Middle frontal gyrus (tissue), 1 donor: ENCODE results near the gene CD5L.

ENCODE experiments used
- DNase-seq: peaks from one replicate; pipeline ENCODE4 v3.0.0-alpha.2; 2015; ENCODE audit warnings: low spot score; ENCODE audit errors: extremely low spot score

CD5L gene

GRCh38 chr1:157841708-157842107, at the start of gene CD5L:
CD5L (minus strand) TSS chr1:157841808; CDS start chr1:157841701, 107 bp downstream.
- no peak for DNase-seq

- DNase-seq = no peak
Measured at GRCh38 chr1:157882580-157882979, 41.0 kb upstream of the CD5L start.

DNA sequence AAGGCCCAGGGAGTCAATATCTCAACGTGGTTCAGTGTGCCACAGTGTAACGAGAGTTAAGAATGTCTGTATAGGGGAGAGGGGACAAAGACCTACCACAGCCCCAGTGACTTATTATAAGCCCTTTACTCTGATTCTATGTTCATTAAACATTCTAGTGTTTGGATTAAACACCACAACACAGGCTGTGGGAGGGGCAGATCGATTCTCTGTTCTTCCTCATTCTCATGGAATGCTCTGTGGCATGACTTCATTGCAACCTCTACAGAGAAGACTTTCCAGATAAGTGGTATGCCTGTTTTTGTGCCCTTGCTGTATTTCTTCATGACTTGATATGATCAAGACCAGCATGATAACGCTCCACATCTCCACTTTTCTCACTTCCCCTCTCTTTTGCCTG, 39.0 kb upstream of the CD5L start:
- DNase-seq = no peak

GRCh38 chr1:157878059-157878458, 36.5 kb upstream of the CD5L start:
- DNase-seq = no peak

DNA sequence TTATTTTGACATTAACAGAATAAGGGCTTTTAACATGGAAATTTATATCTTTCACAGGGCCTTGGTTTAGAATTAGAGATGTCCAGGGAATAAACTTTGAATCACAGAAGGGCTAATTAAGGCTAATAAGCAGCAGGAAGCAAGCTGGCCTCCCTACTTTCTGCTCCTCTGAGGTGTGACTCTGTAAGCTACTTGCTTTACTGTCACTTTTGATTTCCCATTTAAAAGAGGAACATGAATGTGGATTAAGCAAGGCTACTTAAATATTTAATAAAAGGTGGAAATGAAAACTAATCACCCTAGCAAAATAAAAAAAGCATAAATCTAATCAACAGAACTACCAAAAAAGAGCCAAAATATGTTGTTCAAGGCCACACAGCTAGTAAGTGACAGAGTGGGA, 28.9 kb upstream of the CD5L start:
- DNase-seq = no peak

DNA sequence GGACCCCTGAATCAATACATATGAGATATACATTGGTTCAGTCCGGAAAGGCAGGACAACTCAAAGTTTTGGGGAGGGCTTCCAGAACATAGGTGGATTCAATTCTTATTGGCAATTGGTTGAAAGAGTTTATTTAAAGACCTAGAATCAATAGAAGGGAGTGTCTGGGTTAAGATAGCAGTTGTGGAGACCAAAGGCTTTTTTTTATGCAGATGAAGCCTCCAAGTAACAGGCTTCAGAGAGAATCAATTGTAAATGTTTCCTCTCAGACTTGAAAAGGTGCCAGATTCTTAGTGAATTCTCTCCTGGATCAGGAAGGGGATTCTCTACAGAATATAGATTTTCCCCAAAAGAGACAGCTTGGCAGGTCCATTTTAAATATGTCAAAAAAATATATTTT, 27.0 kb upstream of the CD5L start:
- no peak for DNase-seq

DNA sequence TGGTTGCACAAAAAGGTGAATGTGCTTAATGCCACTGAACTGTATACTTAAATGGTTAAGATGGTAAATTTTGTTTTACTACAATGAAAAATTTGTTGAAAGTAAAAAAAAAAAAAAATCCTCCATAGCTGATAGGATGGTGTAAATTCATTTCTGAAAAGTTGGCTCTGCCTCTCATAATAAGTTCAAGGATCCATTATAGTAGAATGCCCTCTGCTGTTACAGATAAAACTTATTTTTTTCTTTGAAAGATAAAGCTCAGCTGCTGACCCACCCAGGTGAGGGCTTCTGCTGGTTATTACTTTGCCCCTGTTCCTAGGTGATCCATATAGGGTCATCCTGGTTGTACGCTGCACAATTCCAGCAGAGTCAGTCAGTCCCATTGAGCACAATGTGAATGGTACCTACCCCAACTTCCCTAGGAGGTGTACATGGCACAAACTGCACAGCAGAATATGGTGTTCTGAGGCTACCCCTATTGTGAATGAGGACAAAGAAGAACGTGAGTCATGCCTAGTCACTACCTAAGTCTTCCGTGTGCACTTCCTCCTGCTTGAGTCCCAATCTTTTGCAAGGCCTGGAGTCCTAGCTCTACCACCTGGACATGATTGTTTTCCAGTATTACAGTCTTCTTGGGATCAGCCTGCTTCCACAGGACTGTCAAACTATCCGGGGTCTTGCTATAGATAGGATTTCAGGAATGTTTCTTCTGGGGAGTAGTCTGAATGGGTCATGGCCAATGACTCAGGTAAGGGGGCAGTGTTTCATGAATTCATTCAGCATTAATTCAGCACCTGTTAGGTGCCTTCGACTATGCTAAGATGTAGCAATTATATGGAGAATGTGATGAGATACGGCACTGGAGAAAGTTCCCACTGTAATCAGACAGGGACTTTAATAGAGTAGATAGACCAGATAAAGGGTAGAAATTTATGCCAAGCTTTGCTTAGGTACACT, 20.8 kb upstream of the CD5L start:
- no peak for DNase-seq

DNA sequence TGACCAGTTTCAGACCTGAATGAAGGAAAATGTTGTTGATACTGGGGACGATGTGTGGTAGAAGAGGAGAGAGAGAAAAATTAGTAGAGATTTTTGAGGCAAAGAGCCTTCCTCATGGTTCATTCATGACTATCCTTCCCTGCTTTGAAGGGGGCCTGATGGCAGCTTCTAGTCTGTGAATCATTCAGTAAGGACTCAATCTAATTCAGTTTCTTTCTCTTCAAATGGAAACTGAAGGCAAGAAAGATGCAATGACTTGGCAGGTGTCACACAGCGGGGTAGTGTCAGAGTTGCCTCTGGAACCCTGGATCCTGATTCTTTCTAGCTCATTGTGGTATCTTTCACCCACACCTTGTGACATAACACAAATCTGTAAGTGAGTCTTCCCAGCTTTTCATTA, 14.9 kb upstream of the CD5L start:
- no peak for DNase-seq

DNA sequence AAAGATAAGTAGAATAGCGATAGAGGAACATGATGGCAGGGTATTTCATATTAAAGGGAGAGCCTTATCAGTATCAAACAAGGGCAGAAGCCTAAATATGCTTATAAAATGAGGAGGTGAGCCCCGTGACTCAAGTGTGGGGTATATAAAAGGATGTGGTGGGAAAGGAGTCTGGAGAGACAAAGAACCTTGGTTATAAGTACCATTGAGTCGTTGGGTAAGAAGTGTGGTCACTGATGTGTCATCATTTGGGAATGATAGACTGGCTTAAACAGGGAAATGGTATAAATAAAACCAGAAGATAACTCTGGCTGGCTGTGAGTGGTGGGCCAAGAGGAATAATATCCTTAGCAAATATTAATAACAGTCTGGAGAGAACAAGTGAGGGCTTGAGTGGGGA, 10.9 kb upstream of the CD5L start:
- DNase-seq = no peak

DNA sequence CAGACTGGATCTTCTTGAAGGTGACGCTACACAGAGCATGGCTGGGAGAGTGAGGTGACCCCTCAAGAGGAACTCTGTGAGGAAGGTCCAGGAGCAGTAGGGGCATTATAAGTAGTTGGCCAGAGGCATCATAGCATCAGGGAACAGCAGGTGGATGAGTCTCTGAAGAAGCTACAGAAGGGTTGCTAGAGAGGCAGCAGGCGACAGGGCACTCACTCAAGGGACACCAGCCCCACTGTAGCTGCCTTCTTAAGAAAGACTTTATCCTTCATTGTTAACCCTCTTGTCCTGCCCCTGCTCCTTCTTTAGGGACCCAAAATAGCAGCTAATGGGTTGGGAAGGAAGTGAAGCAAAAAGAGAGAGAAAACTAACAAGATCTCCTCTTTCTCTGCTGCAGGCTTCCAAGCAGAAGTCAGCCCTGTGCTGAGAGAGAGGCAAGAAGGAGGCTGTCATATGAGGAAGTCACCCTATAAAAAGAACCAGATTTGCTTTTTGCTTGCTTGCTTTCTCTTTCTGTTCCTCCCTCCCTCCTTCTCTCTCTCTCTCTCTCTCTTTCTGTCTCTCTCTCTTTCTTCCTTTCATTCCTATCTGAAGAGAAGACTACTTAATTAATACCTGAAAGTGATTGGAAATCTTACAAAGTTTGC, 7.7 kb upstream of the CD5L start:
- DNase-seq = no peak

GRCh38 chr1:157844089-157844830, 2.7 kb upstream of the CD5L start:
- DNase-seq = no peak

GRCh38 chr1:157842939-157843338, 1.3 kb upstream of the CD5L start:
- no peak for DNase-seq

DNA sequence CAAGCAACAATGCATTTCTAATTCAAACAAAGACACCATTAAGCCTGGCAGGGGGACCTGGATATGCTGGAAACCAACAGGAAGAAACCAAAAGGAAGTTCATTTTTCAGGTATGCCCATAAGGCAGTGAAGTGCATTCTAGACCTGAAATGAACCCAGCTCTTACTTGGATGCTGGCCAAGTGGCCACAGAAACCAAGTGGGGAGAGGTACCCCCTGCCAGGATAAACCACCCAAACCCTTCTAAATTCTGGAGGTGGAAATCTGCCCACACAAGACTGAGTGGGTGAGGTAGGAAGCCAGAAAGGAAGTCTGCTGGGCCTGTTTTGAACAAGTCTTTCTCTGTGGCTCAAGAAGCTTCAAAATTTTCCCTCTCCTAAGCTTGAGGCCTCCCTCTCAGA, 2.6 kb downstream of the CD5L start:
- no peak for DNase-seq

GRCh38 chr1:157834430-157834829, 7.2 kb downstream of the CD5L start:
- no peak for DNase-seq

DNA sequence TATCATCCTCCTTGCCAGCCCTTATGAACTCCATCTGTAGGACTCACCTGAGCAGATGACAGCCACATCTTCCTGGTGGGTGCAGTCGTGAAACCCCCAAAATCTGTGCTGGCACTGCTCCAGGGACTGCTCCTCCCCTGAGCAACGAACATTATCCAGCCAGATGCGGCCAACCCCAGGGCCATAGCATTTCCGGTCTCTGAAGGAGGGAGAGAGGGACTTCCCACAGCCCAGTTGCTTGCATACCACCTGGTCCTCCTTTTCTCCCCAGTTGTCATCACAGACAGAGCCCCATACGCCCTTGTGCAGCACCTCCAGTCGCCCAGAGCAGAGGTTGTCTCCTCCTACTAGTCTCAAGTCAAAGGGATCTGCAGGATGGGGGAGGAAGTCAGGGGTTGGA, 8.5 kb downstream of the CD5L start:
- DNase-seq = no peak

DNA sequence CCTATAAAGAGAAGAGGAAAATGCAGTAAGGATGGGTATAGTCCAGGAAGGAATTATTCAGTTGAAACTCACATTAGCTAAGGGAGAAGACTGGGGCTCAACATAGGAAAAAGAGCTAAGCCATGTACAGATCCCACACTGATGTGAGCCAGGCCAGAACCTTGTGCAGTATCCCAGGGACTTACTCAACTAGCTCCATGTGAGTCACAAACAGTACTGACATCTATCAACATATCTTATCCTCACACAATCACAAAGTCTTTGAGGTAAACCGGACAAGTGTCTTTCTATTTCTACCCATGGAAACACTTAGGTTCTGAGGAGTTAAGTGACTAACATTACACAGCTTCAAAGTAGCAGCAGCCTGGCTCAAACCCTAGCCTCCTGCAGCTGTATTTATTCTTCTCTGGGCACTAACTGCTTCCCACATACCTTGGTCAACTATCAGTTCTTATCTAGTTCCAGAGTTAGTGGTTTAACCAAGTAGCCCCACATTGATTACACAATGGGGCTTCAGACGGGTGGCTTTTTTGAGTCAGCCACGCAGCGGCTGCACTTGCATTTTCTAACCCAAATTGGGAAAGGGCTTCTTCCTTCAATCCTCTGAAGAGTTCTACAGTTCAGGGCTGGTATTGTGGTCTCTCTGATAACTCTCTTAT, 9.5 kb downstream of the CD5L start:
- no peak for DNase-seq

GRCh38 chr1:157830887-157831286, 10.7 kb downstream of the CD5L start:
- DNase-seq = no peak

DNA sequence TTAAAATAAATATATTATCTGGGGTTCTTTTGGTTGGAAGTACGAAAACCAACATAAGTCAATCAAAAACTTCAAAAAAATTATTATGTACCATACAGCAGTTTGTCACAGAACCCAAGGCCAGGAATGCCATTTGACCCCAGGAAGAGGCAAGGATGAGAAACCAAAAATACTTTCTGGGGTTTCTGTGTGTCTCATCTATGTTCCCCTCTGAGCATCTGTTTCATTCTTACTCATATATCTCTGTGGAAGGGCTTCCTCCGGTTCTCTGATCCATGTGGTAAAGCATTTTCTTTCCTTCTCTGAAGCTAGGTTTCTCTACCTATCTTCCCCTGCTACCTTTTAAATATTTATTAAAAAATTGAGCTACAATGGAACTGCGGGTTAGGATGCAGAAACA, 11.9 kb downstream of the CD5L start:
- no peak for DNase-seq

DNA sequence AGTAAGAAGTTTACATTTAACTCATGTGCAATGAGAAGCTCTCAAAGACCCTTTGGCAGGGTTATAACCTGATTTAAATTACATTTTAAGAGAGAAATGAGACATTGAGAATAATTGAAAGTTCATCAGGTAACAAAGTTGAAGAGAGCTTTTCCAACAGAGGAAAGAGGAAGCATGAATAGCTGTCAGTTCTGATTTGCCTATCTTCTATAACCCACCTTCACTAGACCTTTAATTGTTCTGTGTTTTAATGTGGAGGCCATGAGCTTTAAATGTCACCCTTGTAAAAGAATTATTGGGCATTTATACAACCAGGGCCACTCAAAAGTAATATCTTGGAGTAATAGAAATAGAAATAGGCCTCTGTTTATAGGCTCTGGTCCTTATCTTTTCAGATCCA, 12.4 kb downstream of the CD5L start:
- no peak for DNase-seq

DNA sequence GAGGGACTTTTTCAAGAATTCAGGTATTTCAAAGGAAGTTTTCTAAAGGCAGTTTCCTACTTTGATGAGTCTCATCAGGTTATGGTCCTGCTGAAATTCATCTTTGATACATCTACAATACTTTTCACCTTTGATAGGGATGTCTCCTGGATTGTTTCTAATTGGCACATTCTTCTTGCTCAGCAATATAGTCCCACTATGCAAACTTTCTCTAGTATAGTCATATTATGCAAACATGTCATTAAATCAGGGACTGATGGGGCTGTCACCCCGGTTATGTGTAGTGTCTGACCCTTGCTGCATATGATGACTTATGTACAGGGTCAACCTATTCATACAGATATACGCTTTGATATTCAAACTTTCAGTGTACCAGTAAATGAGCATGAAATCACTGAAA, 21.3 kb downstream of the CD5L start:
- DNase-seq = no peak

- DNase-seq = no peak
Measured at GRCh38 chr1:157819896-157820295, 21.7 kb downstream of the CD5L start, which contains the start of gene FCRL1. FCRL1 (minus strand) TSS chr1:157820120; CDS start chr1:157820037, 83 bp downstream.
